Motor neuron (in vitro differentiated cells): ENCODE results near the gene MARK1. TPM values are rescaled to one million over a fixed set of nuclear protein-coding genes. Genes with fewer than 3 reads are reported as not detected.
"Not testable (repeated sequence)": the region's sequence is repeated elsewhere in the genome, so short reads cannot be mapped to it uniquely, and the experiment has no call there.

Source experiments
- ATAC-seq, 8 experiments: fragments of 200-7000 bp; cut with Tn5 transposase; replicated peaks in 6 of 8; 2 replicates each; pipeline ENCODE4 v1.8.0; 2021; ENCODE audit warnings: mild to moderate bottlenecking in 8 of 8, moderate library complexity in 8 of 8
- H3K27ac ChIP-seq, 2 donors: fragments of 250-450 bp; sonication (Bioruptor Pico); 2 replicates each; pipeline ENCODE4 v1.9.0; 2021; ENCODE audit warnings: antibody characterized with exemption in 2 of 2, mild to moderate bottlenecking in 2 of 2, moderate library complexity in 1 of 2
- H3K4me1 ChIP-seq, 2 donors: fragments of 250-450 bp; sonication (Bioruptor Pico); replicated peaks in 1 of 2; 2 replicates each; pipeline ENCODE4 v1.6.1; 2021; ENCODE audit warnings: antibody characterized with exemption in 2 of 2, mild to moderate bottlenecking in 2 of 2, moderate library complexity in 1 of 2
- H3K4me3 ChIP-seq, 5 donors: fragments of 250-450 bp; sonication (Bioruptor Pico); 2 replicates each; pipeline ENCODE4 v1.9.0; 2021; ENCODE audit warnings: antibody characterized with exemption in 5 of 5, mild to moderate bottlenecking in 5 of 5, moderate library complexity in 4 of 5
- WGBS, 10 experiments: fragments of 450-650 bp; shearing (Covaris generic); methylation state at CpG; one replicate each; pipeline ENCODE4 v1.0.0; 2022; 5-methylcytosine and 5-hydroxymethylcytosine counted together
- in situ Hi-C, 9 experiments: fragments of 400-800 bp; cut with MboI; loops; one replicate each; pipeline ENCODE4 v1.15.0; 2021; ENCODE audit warnings: low sequenced_read_pairs in 9 of 9, low pct_unique_long_range_greater_than_20kb in 2 of 9; ENCODE audit not compliant: unreplicated experiment in 9 of 9
- total RNA-seq, 8 experiments: library from RNA; unstranded; fragments of 300-600 nt; gene quantifications; 2 replicates each; pipeline versions ENCODE4 v1.2.3 to v1.2.4, GENCODE V29; 2022

The MARK1 gene
- total RNA-seq, 8 experiments from 2014 or later: 1.3 to 38.6 (median 31.4) TPM

- H3K4me1 ChIP-seq: no peaks in the 10 kb centered on the region
- H3K4me3 ChIP-seq: no peak overlapping the region
- no peak overlapping the region for H3K27ac ChIP-seq
- ATAC-seq: no peak
- in situ Hi-C loops: no loop called here
Observed at GRCh38 chr1:220592714-220593113, 64.8 kb downstream of the MARK1 start.

- no peaks in the 10 kb centered on the region for H3K4me1 ChIP-seq
- WGBS, 10 experiments: 40 to 100% (median 90%) methylated on average over 1 to 4 of the region's 4 CpGs; no CpG with 5 or more reads in 1 of the 10 experiments
- in situ Hi-C loops: no loop called here
- no peak overlapping the region for H3K27ac ChIP-seq
- ATAC-seq: no peak
- no peak overlapping the region for H3K4me3 ChIP-seq
Observed at GRCh38 chr1:220594356-220594755, 66.4 kb downstream of the MARK1 start.

DNA sequence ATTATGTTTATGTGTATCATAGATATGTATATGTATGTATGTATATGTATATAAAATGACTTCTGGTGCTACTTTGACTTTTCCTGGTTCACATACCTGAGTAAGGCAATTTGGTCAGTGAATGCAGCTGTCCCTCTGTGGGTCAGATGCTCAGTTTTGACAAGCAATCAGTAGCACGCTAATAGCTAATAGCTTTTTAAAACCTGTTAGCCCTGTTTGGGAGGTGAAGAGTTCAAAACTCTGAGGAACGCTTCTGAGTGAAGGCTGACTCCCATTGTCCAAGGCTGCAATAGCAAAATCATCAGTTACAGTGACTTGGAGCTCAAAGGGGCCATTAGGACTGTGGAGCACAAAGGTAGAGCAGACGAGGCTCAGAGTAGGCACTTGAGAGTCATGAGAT lies 67.2 kb downstream of the MARK1 start:
- in situ Hi-C loops: no loop called here

DNA sequence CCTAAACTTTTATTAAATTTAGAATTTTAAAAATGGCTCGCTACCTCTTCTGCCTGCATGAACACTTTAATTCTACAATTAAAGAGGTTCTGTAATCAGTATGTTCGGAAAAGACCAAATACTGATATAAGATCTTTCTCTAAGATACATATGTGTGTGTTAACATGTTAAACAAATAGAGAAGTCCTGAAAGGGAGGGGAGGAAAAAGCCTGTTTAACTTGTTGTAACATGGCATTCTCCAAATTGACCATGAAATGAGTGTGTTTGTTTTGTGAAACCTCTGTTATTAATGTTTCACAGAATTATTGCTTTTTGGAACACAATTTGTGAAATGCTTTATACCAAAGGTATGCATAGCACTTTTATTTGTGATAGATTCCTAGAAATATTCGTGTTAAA lies 77.0 kb downstream of the MARK1 start:
- no peak overlapping the region for H3K4me3 ChIP-seq
- in situ Hi-C loops: no loop called here
- ATAC-seq: no peak
- no peaks in the 10 kb centered on the region for H3K4me1 ChIP-seq
- no peak overlapping the region for H3K27ac ChIP-seq
- 66 to 100% (median 95%) methylated on average over 3 of the region's 3 CpGs for WGBS, 10 experiments

More for the DNA sequence above, 67.2 kb downstream of the MARK1 start:
- H3K4me3 ChIP-seq: no peak overlapping the region
- H3K4me1 ChIP-seq: no peaks in the 10 kb centered on the region
- 40 to 98% (median 80%) methylated on average over 1 to 3 of the region's 3 CpGs; no CpG with 5 or more reads in 1 of the 10 experiments for WGBS, 10 experiments
- ATAC-seq: no peak
- H3K27ac ChIP-seq: no peak overlapping the region

- whole genome bisulfite sequencing, 10 experiments: no CpG with 5 or more reads among the region's 4 CpGs
- H3K4me1 ChIP-seq, in situ Hi-C loops, H3K4me3 ChIP-seq, ATAC-seq, H3K27ac ChIP-seq: not testable (repeated sequence)
Observed at GRCh38 chr1:220605651-220606050, 77.7 kb downstream of the MARK1 start.

- H3K27ac ChIP-seq, ATAC-seq, in situ Hi-C loops, H3K4me3 ChIP-seq, H3K4me1 ChIP-seq: not testable (repeated sequence)
- 20 to 87% (median 77%) methylated on average over 1 to 9 of the region's 11 CpGs; no CpG with 5 or more reads in 4 of the 10 experiments for WGBS, 10 experiments
Observed at GRCh38 chr1:220611100-220611499, 83.2 kb downstream of the MARK1 start.

GRCh38 chr1:220616836-220617235 lies 88.9 kb downstream of the MARK1 start:
- H3K4me1 ChIP-seq: no peaks in the 10 kb centered on the region
- no peak for ATAC-seq
- in situ Hi-C loops: no loop called here
- H3K4me3 ChIP-seq: no peak overlapping the region
- no peak overlapping the region for H3K27ac ChIP-seq

DNA sequence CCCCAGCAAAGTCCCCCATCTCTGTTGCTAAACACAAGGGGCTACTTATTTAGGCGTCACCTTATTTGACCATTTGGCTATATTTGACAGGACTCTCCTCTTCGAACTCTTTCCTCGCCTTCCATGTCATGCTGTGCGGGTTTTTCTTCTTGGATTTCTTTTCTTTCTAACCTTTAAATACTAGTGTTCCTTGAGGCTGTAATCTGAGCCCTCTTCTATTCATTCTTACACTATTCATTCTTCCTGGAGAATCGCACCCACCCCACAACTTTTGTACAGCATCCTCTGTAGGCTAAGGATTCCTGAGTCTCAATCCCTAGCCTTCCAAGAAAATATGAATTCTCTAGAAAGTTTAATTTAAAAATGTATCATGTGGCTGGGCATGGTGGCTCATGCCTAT lies 100.5 kb downstream of the MARK1 start:
- 48 to 100% (median 86%) methylated on average over 2 to 5 of the region's 5 CpGs for WGBS, 10 experiments
- H3K4me3 ChIP-seq: no peak overlapping the region
- no peak for ATAC-seq

GRCh38 chr1:220631238-220631815 lies 103.4 kb downstream of the MARK1 start:
- WGBS, 10 experiments: 54 to 100% (median 88%) methylated on average over 1 to 4 of the region's 4 CpGs
- in situ Hi-C loops: no loop called here

More for the DNA sequence above, 100.5 kb downstream of the MARK1 start:
- Histone ChIP-seq H3K4me1 (no peaks in the 10 kb centered on the region), H3K27ac (no peak overlapping the region)
- in situ Hi-C loops: no loop called here

DNA sequence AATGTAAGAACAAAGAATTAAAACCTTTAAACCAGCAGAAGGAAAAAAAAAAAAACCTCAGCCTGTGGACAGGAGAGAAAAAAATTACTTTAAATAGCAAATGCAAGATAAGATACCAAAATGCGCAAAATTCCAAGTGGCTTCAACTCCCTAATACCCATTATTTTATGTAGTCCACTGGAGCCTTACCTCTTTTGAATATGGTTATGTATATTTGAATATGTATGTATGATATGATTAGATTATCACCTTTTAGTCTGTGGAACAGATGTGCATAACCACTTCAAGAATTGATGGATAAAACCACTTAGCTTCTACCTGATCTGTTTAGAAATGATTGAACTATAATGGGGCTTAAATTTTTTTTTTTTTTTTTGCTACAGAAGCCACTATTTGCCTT lies 109.8 kb downstream of the MARK1 start:
- Histone ChIP-seq H3K4me1 (no peaks in the 10 kb centered on the region), H3K4me3 (no peak overlapping the region), H3K27ac (no peak overlapping the region)
- ATAC-seq: peak in 4 of 8 experiments; percentile 74 to 87 (median 83)
- in situ Hi-C loops: no loop called here
- WGBS, 10 experiments: 25 to 100% (median 97%) methylated on average over 1 of the region's 1 CpG

More at GRCh38 chr1:220631238-220631815, 103.4 kb downstream of the MARK1 start:
- no peaks in the 10 kb centered on the region for H3K4me1 ChIP-seq
- H3K27ac ChIP-seq: no peak overlapping the region
- ATAC-seq: peak in 1 of 8 experiments; percentile 31
- H3K4me3 ChIP-seq: no peak overlapping the region

GRCh38 chr1:220642285-220642684 lies 114.3 kb downstream of the MARK1 start:
- ATAC-seq: no peak
- 60 to 100% (median 81%) methylated on average over 1 to 3 of the region's 4 CpGs; no CpG with 5 or more reads in 6 of the 10 experiments for WGBS, 10 experiments
- Histone ChIP-seq H3K4me3 (no peak overlapping the region), H3K27ac (no peak overlapping the region), H3K4me1 (no peaks in the 10 kb centered on the region)
- in situ Hi-C loops: no loop called here

- in situ Hi-C loops: no loop called here
- no peak overlapping the region for H3K27ac ChIP-seq
- ATAC-seq: no peak
- 50 to 94% (median 63%) methylated on average over 1 to 13 of the region's 13 CpGs for WGBS, 10 experiments
- no peak overlapping the region for H3K4me3 ChIP-seq
- no peaks in the 10 kb centered on the region for H3K4me1 ChIP-seq
Observed at GRCh38 chr1:220652995-220653394, 125.1 kb downstream of the MARK1 start.

DNA sequence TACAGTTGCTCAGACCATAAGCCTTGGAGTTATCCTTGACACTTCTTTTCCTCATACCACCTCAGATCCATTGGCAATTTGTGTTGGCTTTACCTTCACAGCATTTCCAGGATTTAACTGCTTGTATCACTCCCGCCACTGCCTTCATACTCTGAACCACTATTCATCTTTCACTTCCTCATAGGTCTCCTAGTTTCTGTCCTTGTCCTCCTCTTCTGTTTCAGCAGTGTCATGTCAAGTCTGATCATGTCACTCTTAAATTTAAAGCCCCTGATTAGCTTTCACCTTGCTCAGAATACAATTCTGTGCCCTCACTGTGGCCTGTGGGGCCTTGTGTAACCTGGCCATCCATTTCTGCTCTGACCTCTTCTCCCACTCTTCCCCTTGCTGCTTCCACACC lies 127.6 kb downstream of the MARK1 start:
- 83 to 100% (median 100%) methylated on average over 1 of the region's 1 CpG; no CpG with 5 or more reads in 1 of the 10 experiments for WGBS, 10 experiments
- H3K27ac ChIP-seq: no peak overlapping the region
- no peaks in the 10 kb centered on the region for H3K4me1 ChIP-seq
- no peak overlapping the region for H3K4me3 ChIP-seq
- in situ Hi-C loops: no loop called here
- ATAC-seq: no peak

GRCh38 chr1:220655961-220656740 lies 128.2 kb downstream of the MARK1 start:
- H3K4me3 ChIP-seq: no peak overlapping the region
- ATAC-seq: peak in 1 of 8 experiments; percentile 74
- H3K27ac ChIP-seq: no peak overlapping the region
- in situ Hi-C loops: no loop called here
- H3K4me1 ChIP-seq: no peaks in the 10 kb centered on the region
